Brain pericyte (primary cell): ENCODE measurements around the gene LRRFIP1.

ENCODE experiments used
- DNase-seq: peaks from one replicate; pipeline ENCODE4 v3.0.0-alpha.2; 2012; ENCODE audit warnings: low read depth, low spot score

Gene LRRFIP1

GRCh38 chr2:237640493-237640998 lies 13.2 kb downstream of the LRRFIP1 start:
- DNase-seq = no peak

- DNase-seq = no peak
These were observed 14.8 kb downstream of the LRRFIP1 start for GRCh38 chr2:237642038-237642734.

- DNase-seq = no peak
These were observed 15.7 kb downstream of the LRRFIP1 start for GRCh38 chr2:237643066-237643465.

GRCh38 chr2:237643582-237644380 lies 16.4 kb downstream of the LRRFIP1 start:
- DNase-seq = no peak

- no peak for DNase-seq
These were observed 17.0 kb downstream of the LRRFIP1 start for GRCh38 chr2:237644381-237644703.

GRCh38 chr2:237645261-237645660 lies 17.9 kb downstream of the LRRFIP1 start:
- DNase-seq = no peak

GRCh38 chr2:237647176-237648015 lies 20.0 kb downstream of the LRRFIP1 start:
- DNase-seq = no peak

- no peak for DNase-seq
These were observed 20.6 kb downstream of the LRRFIP1 start for GRCh38 chr2:237648016-237648381.

GRCh38 chr2:237649541-237650454 lies 22.4 kb downstream of the LRRFIP1 start:
- no peak for DNase-seq

GRCh38 chr2:237650455-237650850 lies 23.1 kb downstream of the LRRFIP1 start:
- no peak for DNase-seq

- no peak for DNase-seq
These were observed 24.4 kb downstream of the LRRFIP1 start for GRCh38 chr2:237651761-237652160.

- DNase-seq = no peak
These were observed 24.8 kb downstream of the LRRFIP1 start for GRCh38 chr2:237652181-237652580.

GRCh38 chr2:237652854-237653253 lies 25.5 kb downstream of the LRRFIP1 start:
- no peak for DNase-seq

- DNase-seq = no peak
These were observed 26.6 kb downstream of the LRRFIP1 start for GRCh38 chr2:237653776-237654558.

GRCh38 chr2:237657063-237657462 lies 29.7 kb downstream of the LRRFIP1 start:
- DNase-seq = no peak

- DNase-seq = no peak
These were observed 33.1 kb downstream of the LRRFIP1 start for GRCh38 chr2:237660381-237660900.

- no peak for DNase-seq
These were observed 33.9 kb downstream of the LRRFIP1 start for GRCh38 chr2:237661270-237661669.

- no peak for DNase-seq
These were observed 34.5 kb downstream of the LRRFIP1 start for GRCh38 chr2:237661799-237662328.

- no peak for DNase-seq
These were observed 35.3 kb downstream of the LRRFIP1 start for GRCh38 chr2:237662671-237663093.
